ENCODE data around the gene TIAM1.
A peak's percentile ranks its signal among the peaks of the same experiment; 100 is the strongest.

TIAM1 gene

GRCh38 chr21:31173881-31174555 lies 170.0 kb downstream of the TIAM1 start:
- peak; percentile 31 for DNase-seq (ENCODE audit: low spot score)

GRCh38 chr21:31172328-31172727 lies 171.7 kb downstream of the TIAM1 start:
- DNase-seq (ENCODE audit: low spot score) = no peak

GRCh38 chr21:31164713-31165694 lies 179.1 kb downstream of the TIAM1 start:
- DNase-seq (ENCODE audit: low spot score) = no peak

GRCh38 chr21:31162827-31163226 lies 181.2 kb downstream of the TIAM1 start:
- DNase-seq (ENCODE audit: low spot score) = peak; percentile 41

GRCh38 chr21:31162079-31162699 lies 181.9 kb downstream of the TIAM1 start:
- DNase-seq (ENCODE audit: low spot score) = no peak

GRCh38 chr21:31161157-31161556 lies 182.9 kb downstream of the TIAM1 start:
- peak; percentile 82 for DNase-seq (ENCODE audit: low spot score)

- no peak for DNase-seq (ENCODE audit: low spot score)
Measured at GRCh38 chr21:31159808-31160207, 184.3 kb downstream of the TIAM1 start.

- no peak for DNase-seq (ENCODE audit: low spot score)
Measured at GRCh38 chr21:31158789-31159581, 185.1 kb downstream of the TIAM1 start.

GRCh38 chr21:31157756-31158155 lies 186.3 kb downstream of the TIAM1 start:
- no peak for DNase-seq (ENCODE audit: low spot score)

GRCh38 chr21:31156662-31157061 lies 187.4 kb downstream of the TIAM1 start:
- DNase-seq (ENCODE audit: low spot score) = no peak

- no peak for DNase-seq (ENCODE audit: low spot score)
Measured at GRCh38 chr21:31156169-31156568, 187.9 kb downstream of the TIAM1 start.

- no peak for DNase-seq (ENCODE audit: low spot score)
Measured at GRCh38 chr21:31151156-31152045, 192.7 kb downstream of the TIAM1 start.

GRCh38 chr21:31145274-31145673 lies 198.8 kb downstream of the TIAM1 start:
- no peak for DNase-seq (ENCODE audit: low spot score)

GRCh38 chr21:31143036-31143435 lies 201.0 kb downstream of the TIAM1 start:
- no peak for DNase-seq (ENCODE audit: low spot score)

GRCh38 chr21:31142600-31142999 lies 201.5 kb downstream of the TIAM1 start:
- DNase-seq (ENCODE audit: low spot score) = no peak

- DNase-seq (ENCODE audit: low spot score) = no peak
Measured at GRCh38 chr21:31141389-31142000, 202.6 kb downstream of the TIAM1 start.

GRCh38 chr21:31140676-31141075 lies 203.4 kb downstream of the TIAM1 start:
- no peak for DNase-seq (ENCODE audit: low spot score)

- DNase-seq (ENCODE audit: low spot score) = no peak
Measured at GRCh38 chr21:31140025-31140424, 204.0 kb downstream of the TIAM1 start.

- DNase-seq (ENCODE audit: low spot score) = no peak
Measured at GRCh38 chr21:31137960-31138359, 206.1 kb downstream of the TIAM1 start.

GRCh38 chr21:31136891-31137290 lies 207.2 kb downstream of the TIAM1 start:
- no peak for DNase-seq (ENCODE audit: low spot score)
